ENCODE results near the gene DLGAP1. TPM values are rescaled to one million over a fixed set of nuclear protein-coding genes. Genes with fewer than 3 reads are reported as not detected.

DLGAP1 gene
- total and polyA plus RNA-seq, 2 experiments from 2014 or later, result 17.0 to 48.5 TPM

GRCh38 chr18:3869848-3870247, 585.3 kb downstream of the DLGAP1 start:
- TF ChIP-seq EZH2phosphoT487 (IDR thresholded peaks at IDR 0.05; ENCODE audit: unreplicated experiment), result no peak
- peak; percentile 66 to 68 for TF ChIP-seq CTCF (conservative IDR thresholded peaks at IDR 0.05; ENCODE audit: low read depth in 2 of 2)
- TF ChIP-seq ZNF114 (CRISPR knock-in tag; IDR thresholded peaks at IDR 0.05), result no peak
- Mint-ChIP-seq H3K27ac (no peak overlapping the region), H3K9me3 (no peaks in the 10 kb centered on the region), H3K27me3 (ENCODE audit: insufficient read depth, low read depth, poor library complexity) (no peaks in the 10 kb centered on the region), H3K4me1 (peaks cover 39% of the 10 kb centered on the region), H3K4me3 (no peak overlapping the region), H3K36me3 (ENCODE audit: low read depth) (no peaks in the 10 kb centered on the region)
- H3K4me2 ChIP-seq, result no peak overlapping the region
- H2AFZ ChIP-seq, result no peak overlapping the region
- H4K20me1 ChIP-seq (replicated peaks; ENCODE audit: insufficient read depth), result no peaks in the 10 kb centered on the region
- H3K27ac ChIP-seq (ENCODE audit: low read depth), result no peak overlapping the region
- H3K79me2 ChIP-seq (replicated peaks; ENCODE audit: insufficient read depth), result no peaks in the 10 kb centered on the region
- DNase-seq (ENCODE audit: low spot score), result peak; percentile 74
- H3K4me1 ChIP-seq (ENCODE audit: insufficient read depth), result peaks cover 13% of the 10 kb centered on the region; the same call in 1 of the 2 replicates
- peak; percentile 79 for ATAC-seq
- no peak overlapping the region for H3K4me3 ChIP-seq
- no peaks in the 10 kb centered on the region for H3K27me3 ChIP-seq (ENCODE audit: insufficient read depth)
- no peaks in the 10 kb centered on the region for H3K9me2 ChIP-seq (ENCODE audit: insufficient read depth)
- H3F3A ChIP-seq (replicated peaks; ENCODE audit: low read depth), result no peaks in the 10 kb centered on the region
- no peaks in the 10 kb centered on the region for H3K36me3 ChIP-seq (ENCODE audit: insufficient read depth)

GRCh38 chr18:3867864-3868311, 587.2 kb downstream of the DLGAP1 start:
- Histone ChIP-seq H3K4me3 (no peak overlapping the region), H3K4me2 (no peak overlapping the region), H2AFZ (no peak overlapping the region), H3K27me3 (ENCODE audit: insufficient read depth) (no peaks in the 10 kb centered on the region), H3K36me3 (ENCODE audit: insufficient read depth) (no peaks in the 10 kb centered on the region), H3K79me2 (replicated peaks; ENCODE audit: insufficient read depth) (no peaks in the 10 kb centered on the region), H3K9me2 (ENCODE audit: insufficient read depth) (no peaks in the 10 kb centered on the region), H3F3A (replicated peaks; ENCODE audit: low read depth) (no peaks in the 10 kb centered on the region), H3K27ac (ENCODE audit: low read depth) (no peak overlapping the region), H4K20me1 (replicated peaks; ENCODE audit: insufficient read depth) (no peaks in the 10 kb centered on the region), H3K4me1 (ENCODE audit: insufficient read depth) (no peaks in the 10 kb centered on the region)
- Mint-ChIP-seq H3K36me3 (ENCODE audit: low read depth) (no peaks in the 10 kb centered on the region), H3K27me3 (ENCODE audit: insufficient read depth, low read depth, poor library complexity) (no peaks in the 10 kb centered on the region), H3K4me1 (peaks cover 22% of the 10 kb centered on the region), H3K4me3 (no peak overlapping the region), H3K9me3 (no peaks in the 10 kb centered on the region), H3K27ac (peak overlapping the region; percentile 69)
- no peak for DNase-seq (ENCODE audit: low spot score)
- ATAC-seq, result no peak
- TF ChIP-seq JUNB (IDR thresholded peaks at IDR 0.05; ENCODE audit: unreplicated experiment) (no peak), CREB1 (CRISPR knock-in tag; IDR thresholded peaks at IDR 0.05; ENCODE audit: low read depth) (no peak), REST (IDR thresholded peaks at IDR 0.05; ENCODE audit: unreplicated experiment) (no peak), EZH2phosphoT487 (IDR thresholded peaks at IDR 0.05; ENCODE audit: unreplicated experiment) (no peak), ZNF462 (CRISPR knock-in tag; IDR thresholded peaks at IDR 0.05) (no peak), ZNF114 (CRISPR knock-in tag; IDR thresholded peaks at IDR 0.05) (no peak), NANOG (IDR thresholded peaks at IDR 0.05; ENCODE audit: borderline replicate concordance) (no peak), POLR2AphosphoS5 (IDR thresholded peaks at IDR 0.05; ENCODE audit: low read depth) (no peak), ZNF331 (CRISPR knock-in tag; IDR thresholded peaks at IDR 0.05; ENCODE audit: low read depth) (no peak), EZH2 (IDR thresholded peaks at IDR 0.05; ENCODE audit: low read depth, unreplicated experiment) (no peak)

All from GM23338 (cell line).